Panc1 (cell line): ENCODE data around the gene GPR141. TPM values are rescaled to one million over a fixed set of nuclear protein-coding genes. Genes with fewer than 3 reads are reported as not detected.

Experiments
- ATAC-seq: fragments of 200-7000 bp; cut with Tn5 transposase; 2 replicates; pipeline ENCODE4 v1.9.1; 2020; ENCODE audit warnings: mild to moderate bottlenecking, moderate library complexity
- BruUV-seq: library from RNA; stranded (reverse); fragments of 400-500 nt; replicated peaks from 2 replicates; lab custom pipeline; 2021; lab: Mats Ljungman, UMichigan
- CTCF ChIA-PET: fragments of 300-600 bp; sonication (Branson Sonifier 250); formaldehyde crosslinking; loops from one replicate; lab custom pipeline; 2022; ENCODE audit warnings: antibody characterized with exemption; lab: Charles Lee
- POLR2A ChIA-PET: fragments of 300-600 bp; sonication (Branson Sonifier 250); formaldehyde crosslinking; loops from one replicate; lab custom pipeline; 2022; ENCODE audit warnings: antibody characterized with exemption; lab: Charles Lee
- DNase-seq: peaks from one replicate; pipeline ENCODE4 v3.0.0-alpha.2; 2010; ENCODE audit warnings: low read depth, low spot score
- H3K27ac ChIP-seq: 2 replicates; pipeline ENCODE4 v1.5.1; 2011; ENCODE audit warnings: mild to moderate bottlenecking, low read length, inconsistent platforms
- H3K27me3 ChIP-seq: fragments of 200-500 bp; sonication (Bioruptor generic); 2 replicates; pipeline ENCODE4 v1.6.0; 2014; ENCODE audit warnings: low read length, inconsistent platforms; ENCODE audit not compliant: control insufficient read depth, insufficient read depth
- H3K36me3 ChIP-seq: fragments of 200-500 bp; sonication (Bioruptor generic); 2 replicates; pipeline ENCODE4 v1.5.1; 2014; ENCODE audit warnings: inconsistent platforms, mild to moderate bottlenecking, low read length, moderate library complexity; ENCODE audit not compliant: control insufficient read depth, insufficient read depth
- H3K4me1 ChIP-seq: 2 replicates; pipeline ENCODE4 v1.5.1; 2011; ENCODE audit warnings: inconsistent platforms, mild to moderate bottlenecking, low read length, moderate library complexity; ENCODE audit not compliant: control insufficient read depth, insufficient read depth
- H3K4me3 ChIP-seq, 2 experiments: 2 replicates each; pipeline ENCODE4 v1.5.1; 2011 to 2012; ENCODE audit warnings: low read depth in 2 of 2, low read length in 2 of 2, mild to moderate bottlenecking in 2 of 2, inconsistent platforms in 1 of 2, moderate library complexity in 1 of 2
- H3K9me3 ChIP-seq: fragments of 200-500 bp; sonication (Bioruptor generic); 2 replicates; pipeline ENCODE4 v1.5.1; 2014; ENCODE audit warnings: low read depth, mild to moderate bottlenecking, inconsistent platforms, low read length, moderate library complexity; ENCODE audit not compliant: control insufficient read depth, insufficient read depth
- POLR2AphosphoS5 ChIP-seq: IDR thresholded peaks from 2 replicates; pipeline ENCODE4 v1.6.1; 2012; ENCODE audit warnings: mild to moderate bottlenecking, low read depth, low read length, moderate library complexity
- SIN3A ChIP-seq: IDR thresholded peaks from 2 replicates; pipeline ENCODE4 v1.6.1; 2012; ENCODE audit warnings: low read depth, mild to moderate bottlenecking, low read length, moderate library complexity, borderline replicate concordance; ENCODE audit not compliant: insufficient read depth
- TCF7L2 ChIP-seq: IDR thresholded peaks from 2 replicates; pipeline ENCODE4 v1.6.1; 2011; ENCODE audit warnings: mild to moderate bottlenecking, low read depth, low read length, inconsistent platforms
- in situ Hi-C: cut with HindIII; loops from 2 replicates; pipeline ENCODE4 v1.10.0; 2016; ENCODE audit warnings: low sequenced_read_pairs, low pct_unique_long_range_greater_than_20kb
- intact Hi-C: fragments of 100-400 bp; cut with micrococcal nuclease; formaldehyde crosslinking; loops from one replicate; pipeline ENCODE4 v1.10.0; 2022; ENCODE audit not compliant: unreplicated experiment
- total RNA-seq: library from RNA; stranded (reverse); gene quantifications from one replicate; pipeline ENCODE4 v1.2.1, GENCODE V29; 2021; ENCODE audit not compliant: unreplicated experiment
- TF ChIP-seq, protein P1 (sequence below), 2 experiments: IDR thresholded peaks; 2 replicates each; pipeline ENCODE4 v1.6.1; 2011 to 2012; ENCODE audit warnings: low read depth in 2 of 2, control low read depth in 1 of 2, low read length in 1 of 2, mild to moderate bottlenecking in 1 of 2, moderate library complexity in 1 of 2; ENCODE audit not compliant: insufficient read depth in 1 of 2
- TF ChIP-seq, protein P2 (sequence below): fragments of 450-650 bp; IDR thresholded peaks from 2 replicates; pipeline ENCODE4 v1.5.1; 2017; ENCODE audit warnings: mild to moderate bottlenecking

Gene GPR141
- total RNA-seq, 1 experiment from 2014 or later, result not detected

DNA sequence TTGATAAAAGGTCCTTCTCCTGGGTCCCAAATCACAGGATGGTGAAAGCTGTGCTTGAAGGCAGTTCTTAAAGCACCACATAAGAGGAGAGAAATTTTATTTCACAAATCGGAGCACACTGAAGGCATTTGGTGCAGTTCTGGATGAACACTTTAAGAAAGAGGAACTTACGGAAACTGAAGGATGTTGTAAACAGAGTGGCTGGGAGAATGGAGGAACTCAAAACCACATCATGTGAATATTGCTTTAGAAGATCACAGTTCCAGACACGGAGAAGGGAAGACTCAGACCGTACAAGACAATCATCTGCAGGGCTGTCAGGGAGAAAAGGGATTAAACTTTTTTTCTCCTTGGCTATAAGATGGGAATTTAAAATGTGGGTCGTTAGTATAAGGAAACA lies 9.0 kb upstream of the GPR141 start:
- Histone ChIP-seq H3K4me1 (no peaks in the 10 kb centered on the region), H3K9me3 (no peaks in the 10 kb centered on the region), H3K27ac (no peak overlapping the region), H3K27me3 (no peaks in the 10 kb centered on the region), H3K4me3 (no peak overlapping the region), H3K36me3 (no peaks in the 10 kb centered on the region)
- ATAC-seq (no peak), DNase-seq (no peak)
- ChIA-PET CTCF (no interaction called here), POLR2A (no interaction called here)
- TF ChIP-seq, protein P1, sequence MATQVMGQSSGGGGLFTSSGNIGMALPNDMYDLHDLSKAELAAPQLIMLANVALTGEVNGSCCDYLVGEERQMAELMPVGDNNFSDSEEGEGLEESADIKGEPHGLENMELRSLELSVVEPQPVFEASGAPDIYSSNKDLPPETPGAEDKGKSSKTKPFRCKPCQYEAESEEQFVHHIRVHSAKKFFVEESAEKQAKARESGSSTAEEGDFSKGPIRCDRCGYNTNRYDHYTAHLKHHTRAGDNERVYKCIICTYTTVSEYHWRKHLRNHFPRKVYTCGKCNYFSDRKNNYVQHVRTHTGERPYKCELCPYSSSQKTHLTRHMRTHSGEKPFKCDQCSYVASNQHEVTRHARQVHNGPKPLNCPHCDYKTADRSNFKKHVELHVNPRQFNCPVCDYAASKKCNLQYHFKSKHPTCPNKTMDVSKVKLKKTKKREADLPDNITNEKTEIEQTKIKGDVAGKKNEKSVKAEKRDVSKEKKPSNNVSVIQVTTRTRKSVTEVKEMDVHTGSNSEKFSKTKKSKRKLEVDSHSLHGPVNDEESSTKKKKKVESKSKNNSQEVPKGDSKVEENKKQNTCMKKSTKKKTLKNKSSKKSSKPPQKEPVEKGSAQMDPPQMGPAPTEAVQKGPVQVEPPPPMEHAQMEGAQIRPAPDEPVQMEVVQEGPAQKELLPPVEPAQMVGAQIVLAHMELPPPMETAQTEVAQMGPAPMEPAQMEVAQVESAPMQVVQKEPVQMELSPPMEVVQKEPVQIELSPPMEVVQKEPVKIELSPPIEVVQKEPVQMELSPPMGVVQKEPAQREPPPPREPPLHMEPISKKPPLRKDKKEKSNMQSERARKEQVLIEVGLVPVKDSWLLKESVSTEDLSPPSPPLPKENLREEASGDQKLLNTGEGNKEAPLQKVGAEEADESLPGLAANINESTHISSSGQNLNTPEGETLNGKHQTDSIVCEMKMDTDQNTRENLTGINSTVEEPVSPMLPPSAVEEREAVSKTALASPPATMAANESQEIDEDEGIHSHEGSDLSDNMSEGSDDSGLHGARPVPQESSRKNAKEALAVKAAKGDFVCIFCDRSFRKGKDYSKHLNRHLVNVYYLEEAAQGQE (IDR thresholded peaks at IDR 0.05; ENCODE audit: insufficient read depth in 1 of 2, low read depth in 2 of 2, low read length in 1 of 2), result no peak
- TF ChIP-seq SIN3A (no peak), TCF7L2 (no peak), POLR2AphosphoS5 (no peak)
- TF ChIP-seq, protein P2, sequence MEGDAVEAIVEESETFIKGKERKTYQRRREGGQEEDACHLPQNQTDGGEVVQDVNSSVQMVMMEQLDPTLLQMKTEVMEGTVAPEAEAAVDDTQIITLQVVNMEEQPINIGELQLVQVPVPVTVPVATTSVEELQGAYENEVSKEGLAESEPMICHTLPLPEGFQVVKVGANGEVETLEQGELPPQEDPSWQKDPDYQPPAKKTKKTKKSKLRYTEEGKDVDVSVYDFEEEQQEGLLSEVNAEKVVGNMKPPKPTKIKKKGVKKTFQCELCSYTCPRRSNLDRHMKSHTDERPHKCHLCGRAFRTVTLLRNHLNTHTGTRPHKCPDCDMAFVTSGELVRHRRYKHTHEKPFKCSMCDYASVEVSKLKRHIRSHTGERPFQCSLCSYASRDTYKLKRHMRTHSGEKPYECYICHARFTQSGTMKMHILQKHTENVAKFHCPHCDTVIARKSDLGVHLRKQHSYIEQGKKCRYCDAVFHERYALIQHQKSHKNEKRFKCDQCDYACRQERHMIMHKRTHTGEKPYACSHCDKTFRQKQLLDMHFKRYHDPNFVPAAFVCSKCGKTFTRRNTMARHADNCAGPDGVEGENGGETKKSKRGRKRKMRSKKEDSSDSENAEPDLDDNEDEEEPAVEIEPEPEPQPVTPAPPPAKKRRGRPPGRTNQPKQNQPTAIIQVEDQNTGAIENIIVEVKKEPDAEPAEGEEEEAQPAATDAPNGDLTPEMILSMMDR, result no peak
- intact Hi-C loops (no loop called here), in situ Hi-C loops (no loop called here)
- BruUV-seq, result no TSS peak

DNA sequence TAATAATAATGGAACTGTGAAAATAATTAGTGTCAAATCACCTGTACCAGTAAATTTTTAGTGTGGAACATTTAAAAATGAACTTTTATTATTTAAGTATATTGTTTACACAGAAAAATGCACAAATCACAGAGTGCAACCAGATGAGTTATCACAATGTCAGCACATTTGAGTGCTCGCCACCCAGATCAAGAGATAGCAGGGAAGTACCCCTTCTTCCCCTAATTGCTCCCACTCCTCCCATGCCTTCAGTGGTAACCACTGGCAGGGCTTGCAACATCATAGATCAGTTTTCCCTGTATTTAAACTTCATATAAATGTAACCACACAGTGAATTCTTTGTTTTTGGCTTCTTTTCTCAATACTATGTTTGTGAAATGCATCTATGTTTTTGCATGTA lies 7.8 kb upstream of the GPR141 start:
- POLR2A ChIA-PET, result no interaction called here
- Histone ChIP-seq H3K27me3 (no peaks in the 10 kb centered on the region), H3K36me3 (no peaks in the 10 kb centered on the region), H3K9me3 (no peaks in the 10 kb centered on the region), H3K27ac (no peak overlapping the region), H3K4me1 (no peaks in the 10 kb centered on the region), H3K4me3 (no peak overlapping the region)
- ATAC-seq, result no peak
- intact Hi-C loops, result no loop called here
- TF ChIP-seq TCF7L2, result no peak
- TF ChIP-seq POLR2AphosphoS5, result no peak
- no TSS peak for BruUV-seq
- DNase-seq, result no peak
- in situ Hi-C loops, result no loop called here
- CTCF ChIA-PET, result no interaction called here

DNA sequence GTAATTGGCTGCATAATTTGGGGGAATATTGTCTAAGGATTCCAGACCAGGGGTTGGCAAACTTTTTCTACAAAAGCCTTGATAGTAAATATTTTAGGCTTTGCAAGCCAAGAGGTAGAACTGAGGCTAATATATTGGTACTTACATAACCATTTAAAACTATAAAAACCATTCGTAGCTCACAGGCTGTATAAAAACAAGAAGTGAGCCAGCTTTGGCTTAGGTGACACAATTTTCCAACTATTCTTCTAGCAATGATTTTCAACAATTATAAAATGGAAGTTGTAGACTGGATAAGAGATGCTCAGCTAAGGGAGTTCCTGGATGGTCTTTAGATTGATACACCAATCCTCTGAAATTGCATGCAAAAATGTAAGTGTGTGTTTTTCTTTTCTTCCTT lies 1.4 kb downstream of the GPR141 start:
- TF ChIP-seq POLR2AphosphoS5, result no peak
- no peak for TF ChIP-seq SIN3A
- TF ChIP-seq, protein P1 (IDR thresholded peaks at IDR 0.05; ENCODE audit: insufficient read depth in 1 of 2, low read depth in 2 of 2, low read length in 1 of 2), result no peak
- no peak for TF ChIP-seq TCF7L2
- TF ChIP-seq, protein P2, result no peak
- no peak for ATAC-seq
- Histone ChIP-seq H3K4me1 (no peaks in the 10 kb centered on the region), H3K27me3 (no peaks in the 10 kb centered on the region), H3K9me3 (no peaks in the 10 kb centered on the region), H3K4me3 (no peak overlapping the region), H3K36me3 (no peaks in the 10 kb centered on the region), H3K27ac (no peak overlapping the region)
- ChIA-PET CTCF (no interaction called here), POLR2A (no interaction called here)
- BruUV-seq, result no TSS peak
- intact Hi-C loops, result no loop called here
- in situ Hi-C loops, result no loop called here
- no peak for DNase-seq
